ENCODE measurements around the gene CATSPER1. TPM values are rescaled to one million over a fixed set of nuclear protein-coding genes. Genes with fewer than 3 reads are reported as not detected.

CATSPER1 gene
- total and polyA plus RNA-seq, 2 of the 8 experiments (the other 6 are each of a cell fraction or from before 2014, with no cell fraction given) = not detected

GRCh38 chr11:66008095-66008467 is 18.2 kb downstream of the CATSPER1 start:
- H3K23me2 ChIP-seq (ENCODE audit: low read depth, low read length) = peaks cover 2% of the 10 kb centered on the region; the same call in 1 of the 2 replicates
- H4K20me1 ChIP-seq (replicated peaks in 1 of 2; ENCODE audit: control insufficient read depth in 1 of 2, insufficient read depth in 2 of 2, low read length in 2 of 2) = peaks cover 0 to 4% of the 10 kb centered on the region in 2 experiments
- no peak overlapping the region for H2AK5ac ChIP-seq (ENCODE audit: low read depth, low read length)
- H3K36me3 ChIP-seq (ENCODE audit: control insufficient read depth in 2 of 4, insufficient read depth in 4 of 4, low read length in 3 of 4) = peaks cover 0 to 10% (median 4%) of the 10 kb centered on the region in 4 experiments; a peak in 5 of 8 replicates
- H3K4ac ChIP-seq (replicated peaks; ENCODE audit: insufficient read length, low read depth, low read length) = no peak overlapping the region
- H4K8ac ChIP-seq (ENCODE audit: extremely low read depth, insufficient read depth, low read length) = 0 out of 2 replicates have a peak overlapping the region, but pooled peaks have one; percentile 20
- H3K23ac ChIP-seq (ENCODE audit: insufficient read length) = no peak overlapping the region
- H2BK120ac ChIP-seq (replicated peaks; ENCODE audit: low read depth, low read length) = no peak overlapping the region
- FAIRE-seq (no peak), DNase-seq (ENCODE audit: low read depth in 1 of 2, low spot score in 2 of 2) (no peak)
- no peak overlapping the region for H4K5ac ChIP-seq (ENCODE audit: insufficient read length, low read depth, low read length)
- H3K79me2 ChIP-seq (ENCODE audit: control insufficient read depth in 1 of 2, insufficient read depth in 2 of 2, low read length in 2 of 2) = peaks cover 0 to 6% of the 10 kb centered on the region in 2 experiments; a peak in 2 of 4 replicates
- no peak overlapping the region for H4K91ac ChIP-seq (replicated peaks; ENCODE audit: insufficient read length, low read length)
- H3K9me3 ChIP-seq (ENCODE audit: insufficient read depth in 2 of 2, low read depth in 1 of 2, low read length in 1 of 2) = no peaks in the 10 kb centered on the region
- H3K79me1 ChIP-seq (ENCODE audit: low read depth, low read length) = peaks cover 8% of the 10 kb centered on the region
- no peak overlapping the region for H2AFZ ChIP-seq (ENCODE audit: low read length)
- 64% methylated on average over 2 of the region's 2 CpGs; no CpG with 5 or more reads in 1 of the 2 experiments for WGBS, 2 experiments (ENCODE audit: extremely low coverage in 1 of 2, insufficient coverage in 1 of 2, insufficient read length in 1 of 2, insufficient replicate concordance in 2 of 2, low coverage in 1 of 2, low lambda C conversion rate in 2 of 2, missing lambda C conversion rate in 1 of 2)
- no peak overlapping the region for H2BK5ac ChIP-seq (ENCODE audit: low read depth, low read length)
- no peak overlapping the region for H3K4me3 ChIP-seq (ENCODE audit: extremely low read depth in 1 of 4, insufficient read depth in 2 of 4, low read depth in 3 of 4, low read length in 4 of 4)
- no peak overlapping the region for H3K9ac ChIP-seq (replicated peaks in 1 of 4; ENCODE audit: extremely low read depth in 1 of 4, low read depth in 3 of 4, low read length in 3 of 4)
- H3K27ac ChIP-seq (ENCODE audit: low read depth, low read length) = no peak overlapping the region
- H3K4me2 ChIP-seq (ENCODE audit: insufficient read depth in 1 of 2, low read depth in 2 of 2, low read length in 2 of 2) = no peak overlapping the region
- peaks cover 0 to 22% (median 10%) of the 10 kb centered on the region in 4 experiments; a peak in 5 of 7 replicates for H3K4me1 ChIP-seq (replicated peaks in 1 of 4; ENCODE audit: control insufficient read depth in 3 of 4, insufficient read depth in 4 of 4, low read length in 3 of 4)
- H3K14ac ChIP-seq (ENCODE audit: insufficient read length) = no peak overlapping the region
- CTCF ChIA-PET (ENCODE audit: partially characterized antibody) = interaction anchor here (0.7 to 6.4 kb wide), 11 partner anchors 14 to 345 kb away, joined by 3 to 35 read pairs (median 4); partner anchors contain the start of gene FIBP
- no peak overlapping the region for H3K56ac ChIP-seq (replicated peaks; ENCODE audit: insufficient read length, low read depth, low read length)
- TF ChIP-seq TAF1 (IDR thresholded peaks at IDR 0.05; ENCODE audit: low read depth, low read length) = no peak
- peak; percentile 85 for TF ChIP-seq KDM1A (IDR thresholded peaks at IDR 0.05; ENCODE audit: borderline replicate concordance, low read length)
- H2BK15ac ChIP-seq (ENCODE audit: low read length) = 0 out of 2 replicates have a peak overlapping the region, but pooled peaks have one; percentile 49
- no peak overlapping the region for H2BK20ac ChIP-seq (ENCODE audit: low read length)
- H3K18ac ChIP-seq (ENCODE audit: extremely low read depth, low read length) = no peak overlapping the region
- POLR2A ChIA-PET (ENCODE audit: partially characterized antibody) = interaction anchor here (1.0 to 1.8 kb wide), 8 partner anchors 12 to 148 kb away, joined by 3 to 4 read pairs (median 4); partner anchors contain the start of genes CATSPER1 and MUS81
- no peak overlapping the region; the same call in 1 of the 2 replicates for H2BK12ac ChIP-seq (ENCODE audit: low read depth, low read length)
- H3K27me3 ChIP-seq (replicated peaks in 1 of 4; ENCODE audit: control insufficient read depth in 3 of 4, extremely low read depth in 1 of 4, insufficient read depth in 3 of 4, low read length in 3 of 4) = peaks cover 6 to 25% (median 22%) of the 10 kb centered on the region in 4 experiments
